EL (cell line): Measurements from ENCODE around the gene SLC25A33.
"Not testable (repeated sequence)": the region's sequence is repeated elsewhere in the genome, so short reads cannot be mapped to it uniquely, and the experiment has no call there.

ENCODE experiments used
- DNase-seq: peaks from one replicate; pipeline ENCODE4 v3.0.0-alpha.2; 2016

The SLC25A33 gene

GRCh38 chr1:9602794-9603167 is 63.5 kb downstream of the SLC25A33 start:
- no peak for DNase-seq

DNA sequence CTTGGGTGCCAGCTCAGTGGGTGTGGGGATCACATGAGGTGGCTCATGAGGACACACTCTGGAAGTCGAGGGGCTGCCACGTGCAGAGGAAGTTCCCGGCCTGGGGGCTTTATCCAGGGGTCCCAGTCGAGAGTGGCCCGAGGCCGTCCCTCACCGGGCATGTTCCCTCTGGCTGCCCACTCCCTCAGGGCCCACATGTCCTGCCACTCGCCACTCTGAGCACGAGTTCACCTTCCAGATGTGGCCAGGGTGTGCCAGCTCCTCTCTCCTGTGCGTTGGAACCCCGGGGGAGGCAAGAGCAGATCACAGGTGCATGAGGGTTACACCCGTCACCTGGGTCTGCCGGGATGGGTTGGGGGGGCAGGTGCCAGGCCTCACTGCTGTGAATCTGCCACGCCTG is 64.0 kb downstream of the SLC25A33 start:
- DNase-seq = no peak

GRCh38 chr1:9603766-9604753 is 64.8 kb downstream of the SLC25A33 start:
- DNase-seq = no peak

DNA sequence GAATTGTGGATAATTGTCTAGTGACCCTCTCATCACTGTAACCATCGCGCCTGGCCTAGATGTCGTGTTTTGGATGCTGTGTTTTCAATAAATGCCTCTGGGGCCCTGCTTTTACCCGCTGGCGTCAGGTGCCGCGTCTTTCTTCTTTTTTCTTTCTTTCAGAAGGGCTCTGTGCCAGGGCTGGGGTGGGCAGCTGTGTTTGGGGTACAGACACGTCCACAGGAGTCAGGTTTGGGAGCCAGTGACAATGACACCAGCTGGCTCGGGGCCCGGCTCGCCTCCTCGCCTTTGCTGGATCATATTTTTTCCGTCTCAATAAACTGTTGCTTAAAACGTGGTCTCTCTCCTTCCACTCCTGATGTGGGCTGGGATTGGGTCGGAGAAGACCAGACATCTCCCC is 65.6 kb downstream of the SLC25A33 start:
- no peak for DNase-seq

DNA sequence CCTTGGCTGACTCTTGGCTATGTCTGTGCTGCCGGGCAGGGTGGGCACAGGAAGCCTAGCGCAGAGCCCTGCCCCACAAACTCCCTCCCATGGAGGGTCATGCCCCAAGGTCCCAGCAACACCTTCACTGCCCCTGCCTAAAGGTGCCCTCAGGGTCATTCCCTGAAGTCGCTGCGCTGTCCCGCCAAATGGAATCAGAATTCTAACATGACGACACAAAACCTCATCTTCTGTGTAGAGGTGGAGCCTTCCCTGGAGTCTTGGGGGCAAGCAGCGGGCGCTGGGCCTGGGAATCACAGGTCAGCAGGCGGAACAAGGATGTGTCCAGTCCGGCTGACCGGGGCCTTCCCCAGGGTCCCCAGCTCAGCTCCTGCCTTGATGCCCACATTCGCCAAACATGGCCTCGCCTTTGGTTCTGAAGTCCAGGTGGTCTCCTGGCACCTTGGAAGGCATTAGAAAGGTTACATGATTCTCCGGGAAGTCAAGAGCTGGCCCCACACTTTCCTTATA is 66.7 kb downstream of the SLC25A33 start:
- DNase-seq = no peak

DNA sequence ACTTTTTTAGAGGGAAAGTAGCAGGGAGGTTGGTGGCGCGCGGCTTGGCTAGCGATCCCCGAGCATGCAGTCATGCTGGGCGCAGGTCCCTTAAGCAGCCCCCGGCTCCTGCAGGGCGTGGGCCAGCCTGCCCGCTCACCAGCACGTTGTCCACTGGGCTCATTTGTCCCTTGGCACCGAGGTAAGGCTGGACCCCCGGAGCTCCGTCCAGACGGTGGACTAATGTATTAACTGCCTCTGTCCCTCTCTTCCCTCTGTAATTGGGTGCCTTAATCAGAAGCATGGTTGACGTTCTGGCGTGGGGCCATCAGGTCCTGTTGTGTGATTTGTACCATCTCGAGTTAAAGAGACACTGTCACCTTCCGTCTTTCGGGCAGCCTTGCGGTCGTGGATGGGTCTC is 67.2 kb downstream of the SLC25A33 start:
- DNase-seq = no peak

GRCh38 chr1:9606948-9607347 is 67.7 kb downstream of the SLC25A33 start:
- DNase-seq = no peak

- DNase-seq = no peak
Observed at GRCh38 chr1:9607352-9607751, 68.1 kb downstream of the SLC25A33 start.

GRCh38 chr1:9609998-9610397 is 70.7 kb downstream of the SLC25A33 start:
- DNase-seq = no peak

GRCh38 chr1:9610548-9610947 is 71.3 kb downstream of the SLC25A33 start:
- no peak for DNase-seq

DNA sequence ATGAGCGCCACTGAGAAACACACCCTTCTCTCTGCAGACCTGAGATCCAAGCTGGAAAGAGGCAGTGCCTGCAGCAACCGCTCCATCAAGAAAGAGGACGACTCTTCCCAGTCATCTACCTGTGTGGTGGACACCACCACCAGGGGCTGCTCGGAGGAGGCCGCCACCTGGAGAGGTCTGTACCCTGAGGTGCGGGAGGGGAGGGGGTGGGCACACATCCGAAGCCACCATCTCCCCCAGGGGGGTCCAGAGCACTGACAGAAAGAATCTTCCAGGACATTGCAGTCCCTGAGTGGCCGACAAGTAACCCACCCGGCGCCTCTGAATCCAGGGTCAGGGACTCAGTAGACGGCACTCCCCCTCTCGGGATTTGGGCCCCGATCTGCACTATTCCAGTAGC is 72.5 kb downstream of the SLC25A33 start:
- no peak for DNase-seq

DNA sequence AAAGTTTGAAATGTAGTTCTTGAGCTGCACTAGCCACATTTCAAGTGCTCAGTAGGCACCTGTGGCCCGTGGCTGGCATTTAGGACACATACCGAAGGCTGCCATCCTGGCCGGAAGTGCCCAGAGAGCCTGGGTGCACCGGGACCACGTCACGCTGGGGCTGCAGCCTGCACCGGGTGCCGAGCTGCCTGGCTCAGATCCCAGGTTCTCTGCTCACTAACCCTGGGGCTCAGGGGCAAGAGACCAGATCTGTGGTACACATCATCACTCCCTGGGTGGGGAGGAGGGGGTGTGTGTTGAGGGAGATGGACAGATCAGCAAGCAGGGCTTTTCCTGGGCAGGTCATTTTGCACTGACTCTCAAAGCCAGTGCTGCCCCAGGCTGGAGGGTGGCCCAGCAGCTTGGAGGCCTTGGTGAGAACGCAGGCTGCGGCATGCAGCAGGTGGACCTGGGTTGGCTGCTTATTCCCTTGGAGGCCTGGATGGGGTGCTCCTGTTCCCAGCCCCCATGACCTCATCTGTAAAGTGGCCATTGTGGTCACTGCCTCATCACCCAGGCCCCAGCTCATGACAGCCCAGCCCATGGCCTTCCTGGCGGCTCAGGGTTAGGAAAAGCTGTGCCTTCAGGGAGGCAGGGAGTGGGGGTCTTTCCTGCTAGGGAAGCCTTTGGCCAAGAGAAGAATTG is 73.0 kb downstream of the SLC25A33 start:
- DNase-seq = peak; percentile 26

DNA sequence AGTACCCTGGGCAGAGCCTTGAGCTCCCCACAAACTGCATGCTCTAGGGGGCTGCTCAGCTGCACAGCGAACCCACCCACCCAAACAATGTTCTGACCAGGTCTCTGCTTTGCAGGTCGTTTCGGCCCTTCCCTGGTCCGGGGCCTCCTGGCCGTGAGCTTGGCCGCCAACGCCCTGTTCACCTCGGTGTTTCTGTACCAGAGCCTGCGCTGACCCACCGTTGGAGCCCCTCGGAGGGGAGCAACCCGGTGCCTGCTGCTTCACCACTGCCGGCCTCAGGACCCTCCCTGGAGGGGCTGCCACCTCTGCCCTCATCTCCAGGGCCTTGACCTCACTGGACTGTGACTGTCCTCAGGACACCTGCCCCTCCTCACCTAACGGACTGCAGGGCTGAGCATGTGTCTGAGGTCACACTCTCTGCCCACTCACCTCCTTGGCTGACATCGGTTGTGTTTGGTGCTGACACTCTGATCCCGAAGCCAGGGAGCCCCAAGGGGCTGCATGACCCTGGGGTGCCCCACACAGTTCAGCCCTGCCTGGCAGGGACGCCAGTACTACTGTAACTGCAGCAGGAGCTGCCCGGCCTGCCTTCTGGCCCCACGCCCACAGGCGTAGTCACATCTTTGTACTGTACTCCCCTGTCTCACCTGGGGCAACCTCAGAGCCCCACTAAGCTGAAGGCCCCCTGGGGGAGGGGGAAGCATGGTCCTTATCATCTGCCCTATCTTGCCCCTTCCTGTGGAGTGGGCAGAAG is 73.8 kb downstream of the SLC25A33 start:
- no peak for DNase-seq

GRCh38 chr1:9613625-9614299 is 74.5 kb downstream of the SLC25A33 start:
- DNase-seq = no peak

DNA sequence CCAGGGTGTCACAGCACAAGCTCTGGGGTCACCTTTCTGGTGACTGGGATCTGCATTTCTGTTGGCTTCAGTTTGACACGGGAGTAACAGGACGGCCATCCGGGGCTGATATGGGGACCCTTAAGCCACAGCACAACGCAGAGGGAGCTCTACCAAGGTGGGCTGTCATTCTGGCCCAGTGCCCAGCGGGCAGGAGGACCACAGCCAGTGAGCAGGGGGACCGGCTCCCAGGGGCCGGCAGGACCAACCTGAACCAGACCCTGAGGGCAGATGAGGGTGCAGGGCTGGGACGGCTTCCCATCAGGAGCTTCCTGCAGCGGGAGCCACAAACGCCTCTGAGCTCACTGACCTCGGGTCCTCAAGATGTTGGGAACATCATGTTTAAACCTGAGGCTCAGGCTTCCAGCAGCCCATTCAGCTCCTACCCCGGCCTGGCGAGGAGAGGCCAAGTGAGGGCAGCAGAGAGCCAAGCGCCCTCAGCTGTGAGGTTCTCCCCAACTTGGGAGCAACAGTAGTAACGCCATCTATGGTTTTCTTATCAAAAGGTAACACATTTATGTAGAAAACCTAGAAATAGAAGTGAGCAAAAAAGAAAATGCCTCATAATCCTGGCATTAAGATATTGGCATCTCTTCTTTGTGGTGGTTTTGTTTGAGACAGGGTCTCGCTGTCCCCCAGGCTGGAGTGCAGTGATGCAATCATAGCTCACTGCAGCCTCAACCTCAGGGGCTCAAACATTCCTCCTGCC is 76.2 kb downstream of the SLC25A33 start:
- DNase-seq = peak; percentile 50

DNA sequence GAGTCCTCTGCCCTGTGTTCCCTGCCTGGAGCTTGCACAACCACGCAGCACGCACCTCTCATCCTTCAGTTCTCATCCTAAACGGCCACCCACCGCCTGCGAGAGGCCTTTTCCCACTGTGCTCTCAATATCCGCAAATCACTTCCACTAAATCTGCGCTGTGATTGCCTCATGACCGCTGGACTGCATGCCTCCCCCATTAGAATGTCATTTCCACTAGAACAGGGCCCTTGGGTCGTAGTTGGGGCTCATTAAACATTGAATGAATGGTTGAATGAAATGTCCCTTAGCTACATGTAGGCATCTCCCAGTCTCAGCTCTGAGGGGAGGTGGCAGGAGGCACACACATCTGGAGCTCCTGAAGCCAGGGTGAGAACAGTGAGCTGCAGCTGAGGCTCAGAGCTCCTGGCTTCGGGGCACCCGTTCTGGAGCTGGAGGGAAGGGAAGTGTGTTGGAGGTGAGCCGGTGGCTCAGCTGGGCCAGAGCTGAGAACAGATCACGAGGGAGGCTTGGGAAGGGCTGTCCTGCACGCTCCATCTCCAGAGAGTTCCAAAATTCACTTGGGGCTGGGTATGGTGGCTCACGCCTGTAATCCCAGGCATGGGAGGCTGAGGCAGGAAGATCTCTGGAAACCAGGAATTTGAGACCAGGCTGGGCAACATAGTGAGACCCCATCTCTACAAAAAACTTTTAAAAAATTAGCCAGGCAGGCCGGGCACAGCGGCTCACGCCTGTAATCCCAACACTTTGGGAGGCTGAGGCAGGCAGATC is 79.8 kb downstream of the SLC25A33 start:
- no peak for DNase-seq

DNA sequence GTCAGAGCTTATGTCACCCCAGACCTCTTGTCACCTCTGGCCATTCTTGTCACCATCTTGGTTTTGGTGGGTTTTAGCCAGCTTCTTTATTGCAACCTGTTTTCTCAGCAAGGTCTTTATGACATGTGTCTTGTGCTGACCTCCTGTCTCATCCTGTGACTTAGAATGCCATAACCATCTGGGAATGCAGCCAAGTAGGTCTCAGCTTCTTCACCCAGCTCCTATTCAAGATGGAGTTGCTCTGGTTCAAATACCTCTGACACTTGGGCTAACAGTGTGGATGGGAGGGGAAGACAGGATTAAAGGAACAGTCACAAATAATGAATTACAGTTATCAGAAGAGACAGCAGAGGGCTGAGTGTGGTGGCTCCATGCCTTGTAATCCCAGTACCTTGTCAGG is 81.8 kb downstream of the SLC25A33 start:
- DNase-seq = no peak

DNA sequence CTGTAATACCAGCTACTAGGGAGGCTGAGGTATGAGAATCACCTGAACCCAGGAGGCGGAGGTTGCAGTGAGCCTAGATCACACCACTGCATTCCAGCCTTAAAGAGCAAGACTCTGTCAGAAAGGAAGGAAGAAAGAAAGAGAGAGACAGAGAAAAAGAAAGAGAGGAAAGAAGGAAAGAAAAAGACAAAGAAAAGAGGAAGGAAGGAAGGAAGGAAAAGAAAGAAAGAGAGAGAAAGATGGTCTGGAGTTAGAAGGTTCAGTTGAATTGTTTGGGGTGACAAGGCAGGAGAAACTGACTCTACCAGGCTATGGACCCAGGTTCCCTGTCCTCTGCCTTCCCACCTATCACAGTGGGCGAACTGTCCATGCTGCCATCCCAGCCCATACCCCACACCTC is 84.8 kb downstream of the SLC25A33 start:
- no peak for DNase-seq

DNA sequence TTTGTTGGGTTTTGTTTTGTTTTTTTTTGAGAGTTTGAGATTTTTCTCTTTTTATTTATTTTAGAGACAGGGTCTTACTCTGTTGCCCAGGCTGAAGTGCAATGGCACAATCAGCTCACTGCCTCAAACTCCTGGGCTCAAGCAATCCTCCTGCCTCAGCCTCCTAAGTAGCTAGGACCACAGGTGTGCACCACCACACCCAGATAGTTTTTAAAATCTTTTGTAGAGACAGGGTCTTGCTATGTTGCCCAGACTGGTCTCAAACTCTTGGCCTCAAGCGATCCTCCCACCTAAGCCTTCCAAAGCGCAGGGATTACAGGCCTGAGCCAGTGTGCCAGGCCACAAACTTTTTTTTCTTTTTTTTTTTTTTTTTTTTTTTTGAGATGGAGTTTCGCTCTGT is 85.8 kb downstream of the SLC25A33 start:
- DNase-seq = not testable (repeated sequence)

- no peak for DNase-seq
Observed at GRCh38 chr1:9626201-9626608, 86.9 kb downstream of the SLC25A33 start.
